D721Med (cell line): ENCODE measurements around the gene EXOC3L4.

Experiments
- DNase-seq: peaks from one replicate; pipeline ENCODE4 v3.0.0; 2011; ENCODE audit warnings: low spot score; ENCODE audit not compliant: insufficient read length
- FAIRE-seq: peaks from 2 replicates; lab custom pipeline; 2011; peaks lifted over from hg19 to GRCh38; lab: Jason Lieb, UNC
- CTCF ChIP-seq: IDR thresholded peaks from 2 replicates; pipeline ENCODE4 v1.5.1; 2012; ENCODE audit warnings: mild to moderate bottlenecking, control low read depth; ENCODE audit not compliant: insufficient read depth; ENCODE audit errors: missing control alignments

Gene EXOC3L4

GRCh38 chr14:103099733-103100280 is 5.3 kb downstream of the EXOC3L4 start:
- no peak for TF ChIP-seq CTCF
- FAIRE-seq, result no peak
- DNase-seq, result no peak

- DNase-seq, result no peak
- no peak for FAIRE-seq
- no peak for TF ChIP-seq CTCF
These were observed 6.0 kb downstream of the EXOC3L4 start for GRCh38 chr14:103100281-103101121.

- no peak for TF ChIP-seq CTCF
- DNase-seq, result no peak
- no peak for FAIRE-seq
These were observed 6.9 kb downstream of the EXOC3L4 start for GRCh38 chr14:103101257-103101962.

GRCh38 chr14:103101963-103102688 is 7.6 kb downstream of the EXOC3L4 start:
- FAIRE-seq (no peak), DNase-seq (no peak)
- no peak for TF ChIP-seq CTCF

GRCh38 chr14:103102689-103103260 is 8.2 kb downstream of the EXOC3L4 start:
- DNase-seq (no peak), FAIRE-seq (no peak)
- TF ChIP-seq CTCF, result no peak

GRCh38 chr14:103103461-103104388 is 9.2 kb downstream of the EXOC3L4 start:
- no peak for DNase-seq
- FAIRE-seq, result no peak
- no peak for TF ChIP-seq CTCF
